Stimulated activated CD8-positive, alpha-beta memory T cell treated with anti-CD3 and anti-CD28 coated beads, Interleukin-7, amount 100 ng/mL, for 24 hours (primary cell): ENCODE results near the gene TH.

Experiments used
- DNase-seq: peaks from one replicate; pipeline ENCODE4 v3.0.0-alpha.2; 2020; ENCODE audit warnings: low read depth

Gene TH

GRCh38 chr11:2159536-2160413, 11.8 kb downstream of the TH start:
- no peak for DNase-seq

DNA sequence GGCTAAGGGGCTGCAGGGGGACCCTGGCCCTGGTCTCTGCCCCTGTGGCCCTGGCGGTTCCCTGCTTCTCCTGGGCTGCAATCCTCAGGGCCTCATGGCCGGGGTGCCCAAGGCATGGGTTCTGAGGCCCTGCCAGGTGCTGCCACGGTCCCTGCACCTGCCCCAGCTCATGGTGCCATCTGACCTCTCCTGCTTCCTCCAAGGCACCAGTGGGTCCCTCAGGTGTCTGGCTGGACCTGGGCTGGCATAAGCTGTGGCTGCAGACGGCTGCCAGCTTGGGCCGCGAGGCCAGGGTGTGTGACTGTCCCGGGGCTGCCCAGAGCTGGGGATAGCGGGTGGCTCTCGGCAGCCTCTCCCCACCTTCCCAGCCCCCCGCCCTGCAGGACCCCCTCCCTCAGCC, 12.6 kb downstream of the TH start:
- DNase-seq = no peak

GRCh38 chr11:2158296-2158737, 13.3 kb downstream of the TH start:
- no peak for DNase-seq

DNA sequence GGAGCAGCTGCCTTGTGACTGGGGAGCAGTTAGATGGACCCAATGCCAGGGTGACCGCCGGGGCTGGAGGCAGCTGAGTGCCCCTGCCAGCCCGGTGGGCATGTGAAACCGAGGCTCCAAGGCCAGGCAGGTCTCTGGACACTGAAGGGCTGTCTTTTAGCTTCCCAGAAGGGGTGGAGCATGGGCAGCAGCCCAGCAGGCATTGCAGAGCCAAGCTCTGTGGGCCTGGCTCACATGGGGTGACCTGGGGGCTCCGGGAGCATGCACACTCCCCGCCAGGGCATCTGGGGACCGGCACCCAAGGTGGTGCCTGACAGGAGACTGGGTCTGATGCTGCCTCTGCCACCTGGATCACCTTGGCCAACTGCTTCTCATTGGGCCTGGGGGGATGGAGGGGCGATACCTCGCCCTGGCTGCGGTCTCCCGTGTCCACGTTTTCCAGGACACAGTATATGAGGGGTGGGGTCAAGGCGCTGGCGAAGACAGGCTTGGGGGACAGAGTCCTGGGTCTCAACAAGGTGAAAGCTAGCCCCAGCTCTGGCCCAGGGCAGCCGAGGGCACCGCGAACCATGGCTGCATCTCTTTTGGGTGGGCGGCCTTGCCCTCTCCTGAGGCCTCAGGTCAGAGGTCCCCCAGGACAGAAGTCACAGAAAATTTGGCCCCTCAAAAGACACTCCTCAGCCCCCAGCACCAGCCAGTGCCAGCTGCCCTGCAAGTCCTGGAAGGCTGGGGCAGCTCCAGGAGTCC, 14.1 kb downstream of the TH start:
- DNase-seq = no peak

- DNase-seq = peak; percentile 35
Observed at GRCh38 chr11:2156416-2157182, 15.0 kb downstream of the TH start.

DNA sequence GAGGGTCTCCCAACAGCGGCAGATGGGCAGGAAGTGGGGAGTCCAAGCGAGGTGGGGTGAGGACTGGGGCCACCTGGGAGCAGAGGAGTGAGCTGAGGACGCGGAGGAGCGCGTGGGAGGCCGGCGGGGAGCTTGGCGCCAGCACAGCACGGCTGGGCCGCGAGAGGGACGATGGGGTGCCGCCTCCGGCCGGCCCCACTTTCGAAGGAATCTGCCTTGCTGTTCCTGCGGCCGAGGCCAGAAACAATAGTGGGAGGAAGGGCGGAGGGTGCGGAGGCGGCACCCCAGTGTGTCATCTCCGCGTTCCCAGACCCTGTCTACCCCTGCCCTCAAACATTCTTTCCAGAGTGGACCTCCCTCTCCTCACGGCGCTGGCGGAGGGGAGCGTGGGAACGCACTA, 16.1 kb downstream of the TH start:
- no peak for DNase-seq

GRCh38 chr11:2154889-2155288, 16.7 kb downstream of the TH start:
- no peak for DNase-seq

DNA sequence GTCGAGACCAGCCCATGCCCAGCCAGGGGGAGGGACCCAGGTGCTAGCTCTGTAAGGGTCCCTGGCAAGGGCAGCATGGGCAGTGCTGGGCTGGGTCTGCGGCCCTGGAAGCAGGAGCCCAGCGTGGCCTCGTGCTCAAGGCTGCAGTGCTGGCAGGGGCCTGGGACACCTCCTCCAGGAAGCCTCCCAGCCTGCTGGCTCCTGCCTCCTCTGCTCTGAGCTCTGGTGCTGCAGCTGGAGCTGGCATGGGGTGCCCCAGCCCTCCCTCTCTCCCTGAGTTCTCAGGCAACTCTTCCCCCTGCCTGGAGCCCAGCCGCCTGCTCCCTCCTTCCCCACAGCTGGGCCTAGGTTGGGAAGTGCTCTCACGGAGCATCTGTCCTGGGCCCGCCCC, 17.4 kb downstream of the TH start:
- no peak for DNase-seq

- no peak for DNase-seq
Observed at GRCh38 chr11:2153581-2154194, 17.9 kb downstream of the TH start.

DNA sequence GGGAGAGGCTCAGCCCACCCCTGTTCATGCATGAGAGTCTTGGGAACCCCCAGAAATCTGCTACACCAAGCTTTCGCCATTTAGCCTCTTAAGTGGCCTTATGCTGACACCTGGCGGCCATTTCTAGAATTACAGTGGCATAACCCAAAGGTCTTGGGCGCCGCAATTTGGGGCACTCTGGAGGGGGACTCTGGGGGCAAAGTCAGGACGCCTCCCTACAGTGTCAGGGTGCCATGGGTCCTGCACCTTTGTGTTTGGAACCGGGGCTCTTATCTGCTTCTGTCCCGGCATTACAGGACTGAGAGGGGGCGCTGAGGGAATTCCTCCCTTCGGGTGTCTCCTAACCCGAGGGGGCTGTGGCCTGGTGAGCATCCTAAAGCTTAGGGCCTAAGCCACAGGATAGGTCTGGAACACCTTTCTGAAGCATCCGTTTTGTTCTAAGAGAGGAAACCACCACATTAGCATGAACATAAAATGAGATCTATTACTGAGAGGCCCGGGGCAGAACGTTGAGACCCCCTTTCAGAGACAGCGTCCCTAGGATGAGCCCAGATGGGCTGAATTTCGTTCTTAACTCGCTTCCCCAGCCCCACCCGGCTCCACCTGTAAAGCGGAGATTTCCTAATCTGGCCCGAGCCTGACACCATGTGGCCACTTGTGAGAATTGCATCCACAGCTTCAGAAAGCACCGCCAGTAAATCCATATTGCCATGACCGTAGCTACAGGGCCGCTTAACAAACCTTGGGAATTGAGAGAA, 19.9 kb downstream of the TH start:
- DNase-seq = peak; percentile 65

- DNase-seq = no peak
Observed at GRCh38 chr11:2149864-2150847, 21.5 kb downstream of the TH start.

DNA sequence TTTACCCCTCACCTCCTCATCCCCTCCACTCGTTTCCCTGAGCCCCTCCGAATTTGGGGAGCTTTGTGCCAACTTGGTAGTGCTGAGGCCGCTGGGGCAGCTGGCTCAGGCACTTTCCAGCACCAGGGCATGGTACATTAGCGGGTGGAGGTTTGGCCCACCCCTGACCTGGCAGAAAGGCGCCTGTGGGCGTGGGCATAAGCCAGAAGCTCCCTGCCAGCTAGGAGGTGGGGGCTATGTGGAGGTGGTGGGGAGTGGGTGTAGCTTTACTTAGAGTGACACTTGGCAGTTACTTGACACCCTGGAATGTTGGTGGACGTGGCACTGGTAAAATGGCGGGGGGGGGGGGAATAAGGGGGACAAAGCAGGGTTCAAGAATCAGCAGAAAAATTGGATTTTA, 22.2 kb downstream of the TH start:
- DNase-seq = no peak

GRCh38 chr11:2148595-2148994, 23.0 kb downstream of the TH start:
- DNase-seq = no peak

DNA sequence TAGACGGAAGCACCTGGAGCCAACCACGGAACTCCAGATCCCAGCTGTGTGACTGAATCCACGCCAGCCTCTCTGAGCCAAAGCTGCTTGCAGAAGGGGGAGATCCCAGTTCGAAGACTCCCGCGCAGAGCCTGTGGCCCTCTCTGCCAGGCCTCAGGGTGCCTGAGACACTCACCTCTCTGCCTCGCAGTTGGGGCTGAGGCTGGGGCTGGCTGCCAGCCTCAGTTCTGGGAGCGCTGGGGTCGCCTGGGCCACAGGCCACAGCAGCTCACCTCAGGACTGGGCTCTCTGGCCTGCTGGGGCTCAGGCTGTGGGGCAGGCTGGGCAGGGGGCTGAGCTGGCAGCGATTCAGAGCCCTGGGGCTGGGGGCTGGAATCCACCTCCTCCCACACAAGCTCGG, 24.2 kb downstream of the TH start:
- no peak for DNase-seq

DNA sequence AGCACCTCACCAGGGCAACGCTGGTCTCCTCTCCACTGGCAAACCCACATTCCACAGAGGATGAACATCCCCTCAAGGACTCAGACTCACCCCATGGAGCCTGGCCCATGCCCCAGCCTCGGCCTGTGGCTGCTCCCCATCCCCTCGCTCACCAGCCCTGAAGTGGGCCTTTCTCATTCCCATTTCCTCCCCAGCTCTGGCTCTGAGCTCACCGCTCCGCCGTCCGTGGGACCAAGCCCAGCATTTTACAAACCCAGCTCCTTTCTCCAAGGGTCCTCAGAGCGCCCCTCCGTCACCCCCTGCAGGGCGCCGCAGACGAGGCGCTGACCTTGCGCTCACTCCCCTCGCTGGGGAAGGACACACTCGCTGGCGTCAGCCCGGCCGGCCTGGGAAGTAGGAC, 25.6 kb downstream of the TH start:
- DNase-seq = no peak

GRCh38 chr11:2144544-2145248, 26.9 kb downstream of the TH start:
- no peak for DNase-seq

DNA sequence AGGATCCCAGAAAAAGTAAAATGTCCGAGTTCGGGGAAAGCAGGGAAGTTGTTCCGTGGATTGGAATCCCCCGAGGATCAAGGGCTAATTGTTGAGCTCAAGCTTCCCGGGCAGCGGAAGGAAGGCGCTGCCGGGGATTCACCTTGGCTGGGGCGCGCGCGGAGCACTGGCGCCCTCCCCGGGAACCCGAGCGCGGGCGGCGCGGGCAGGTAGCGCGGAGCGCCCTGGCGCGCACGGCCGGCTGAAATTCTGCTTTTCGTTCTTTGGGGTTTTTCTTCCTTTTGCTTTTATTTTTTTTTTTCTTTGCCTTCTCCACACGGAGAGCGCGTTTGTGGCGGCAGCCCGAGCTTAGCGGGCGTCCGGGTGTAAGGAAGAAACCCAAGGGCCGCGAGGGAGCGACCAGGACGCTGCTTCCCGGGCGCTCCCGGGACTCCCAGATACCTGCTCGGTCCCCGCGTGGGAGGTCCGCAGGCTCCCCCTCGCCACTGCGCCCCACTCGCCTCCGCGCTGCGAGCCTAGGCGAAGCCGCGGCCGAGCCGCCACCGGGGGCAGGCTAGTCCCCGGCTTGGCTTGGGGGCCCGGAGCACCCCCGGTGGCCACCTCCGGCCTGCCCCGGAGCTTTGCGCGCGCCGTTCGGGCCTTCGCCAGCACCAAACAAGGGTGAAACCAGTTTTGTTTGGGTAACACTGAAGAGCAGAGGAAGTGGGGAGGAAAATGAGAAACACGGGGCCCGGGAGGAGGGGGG, 27.6 kb downstream of the TH start:
- no peak for DNase-seq

- DNase-seq = no peak
Observed at GRCh38 chr11:2143477-2143798, 28.2 kb downstream of the TH start.

GRCh38 chr11:2142762-2143202, 28.8 kb downstream of the TH start:
- no peak for DNase-seq
